Mucosa of descending colon (tissue), 3 donors: Measurements from ENCODE around the gene FCAR. TPM values are rescaled to one million over a fixed set of nuclear protein-coding genes. Genes with fewer than 3 reads are reported as not detected.
A peak's percentile ranks its signal among the peaks of the same experiment; 100 is the strongest.
"Not testable (repeated sequence)": the region's sequence is repeated elsewhere in the genome, so short reads cannot be mapped to it uniquely, and the experiment has no call there.

Source experiments
- ATAC-seq: fragments of 200-7000 bp; cut with Tn5 transposase; one replicate; pipeline ENCODE4 v1.9.1; 2020; ENCODE audit warnings: mild to moderate bottlenecking, moderate library complexity
- DNase-seq, 3 donors: peaks; one replicate each; pipeline ENCODE4 v3.0.0-alpha.2; 2020
- H3K36me3 ChIP-seq: fragments of 200-600 bp; one replicate; pipeline ENCODE4 v1.8.0; 2021; ENCODE audit warnings: low read depth, mild to moderate bottlenecking
- H3K4me1 ChIP-seq: fragments of 200-600 bp; one replicate; pipeline ENCODE4 v1.8.0; 2021; ENCODE audit warnings: low read depth, mild to moderate bottlenecking
- H3K4me3 ChIP-seq: fragments of 200-600 bp; one replicate; pipeline ENCODE4 v1.8.0; 2021; ENCODE audit warnings: mild to moderate bottlenecking
- H3K9me3 ChIP-seq: fragments of 200-600 bp; one replicate; pipeline ENCODE4 v1.8.0; 2021; ENCODE audit warnings: mild to moderate bottlenecking
- intact Hi-C, 2 donors: fragments of 100-400 bp; cut with DNase I in 1 of 2; cut with micrococcal nuclease in 1 of 2; formaldehyde crosslinking; loops; one replicate each; pipeline versions ENCODE4 v1.11.0 to v1.11.1; 2022; cut with DNase I, micrococcal nuclease
- total RNA-seq, 3 donors: library from RNA; stranded (reverse); fragmentation: NEBNext Ultra II Directional in 2 of 3; extraction: Animal tissue kit (Norgen Biotek cat#: 25700) in 2 of 3; gene quantifications; one replicate each; pipeline versions ENCODE4 v1.2.1 to v1.2.4, GENCODE V29; 2021 to 2023
- TF ChIP-seq, protein P1 (sequence below): fragments of 200-600 bp; IDR thresholded peaks from one replicate; pipeline ENCODE4 v1.8.0; 2022; ENCODE audit warnings: antibody characterized with exemption, mild to moderate bottlenecking
- donor health status: DM: no; HTN: no; CAD: no; lungs with moderate emphysema.
- donor health status: DM: no; HTN: no; CAD: no.
- donor health status: DM: no; HTN: yes; CAD: no.

FCAR gene
- total RNA-seq, 3 donors from 2014 or later = 0.76 to 1.2 TPM; not detected in 1

DNA sequence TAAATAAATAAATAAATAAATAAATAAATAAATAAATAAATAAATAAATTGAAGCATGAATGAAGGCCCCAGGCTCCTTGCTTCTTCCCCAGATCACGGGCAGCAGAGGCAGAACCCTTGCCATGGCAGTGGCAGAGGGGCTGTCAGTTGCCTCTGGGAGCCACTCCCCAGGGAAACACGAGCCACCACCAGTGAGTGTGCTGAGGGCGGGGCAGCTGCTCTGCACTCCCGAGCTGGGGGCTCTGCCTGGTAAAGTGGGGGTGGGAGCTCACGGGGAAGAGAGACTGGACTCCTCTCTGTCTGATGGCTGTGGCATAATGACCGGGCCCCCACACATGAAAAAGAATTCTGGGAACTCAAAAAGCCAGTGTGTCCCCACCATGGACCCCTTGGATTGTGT lies 7.8 kb downstream of the FCAR start:
- no peaks in the 10 kb centered on the region for H3K4me1 ChIP-seq
- no peaks in the 10 kb centered on the region for H3K36me3 ChIP-seq
- ATAC-seq = no peak
- H3K4me3 ChIP-seq = no peak overlapping the region
- H3K9me3 ChIP-seq = no peaks in the 10 kb centered on the region
- TF ChIP-seq, protein P1, sequence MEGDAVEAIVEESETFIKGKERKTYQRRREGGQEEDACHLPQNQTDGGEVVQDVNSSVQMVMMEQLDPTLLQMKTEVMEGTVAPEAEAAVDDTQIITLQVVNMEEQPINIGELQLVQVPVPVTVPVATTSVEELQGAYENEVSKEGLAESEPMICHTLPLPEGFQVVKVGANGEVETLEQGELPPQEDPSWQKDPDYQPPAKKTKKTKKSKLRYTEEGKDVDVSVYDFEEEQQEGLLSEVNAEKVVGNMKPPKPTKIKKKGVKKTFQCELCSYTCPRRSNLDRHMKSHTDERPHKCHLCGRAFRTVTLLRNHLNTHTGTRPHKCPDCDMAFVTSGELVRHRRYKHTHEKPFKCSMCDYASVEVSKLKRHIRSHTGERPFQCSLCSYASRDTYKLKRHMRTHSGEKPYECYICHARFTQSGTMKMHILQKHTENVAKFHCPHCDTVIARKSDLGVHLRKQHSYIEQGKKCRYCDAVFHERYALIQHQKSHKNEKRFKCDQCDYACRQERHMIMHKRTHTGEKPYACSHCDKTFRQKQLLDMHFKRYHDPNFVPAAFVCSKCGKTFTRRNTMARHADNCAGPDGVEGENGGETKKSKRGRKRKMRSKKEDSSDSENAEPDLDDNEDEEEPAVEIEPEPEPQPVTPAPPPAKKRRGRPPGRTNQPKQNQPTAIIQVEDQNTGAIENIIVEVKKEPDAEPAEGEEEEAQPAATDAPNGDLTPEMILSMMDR = no peak
- DNase-seq = no peak
- intact Hi-C loops = no loop called here

DNA sequence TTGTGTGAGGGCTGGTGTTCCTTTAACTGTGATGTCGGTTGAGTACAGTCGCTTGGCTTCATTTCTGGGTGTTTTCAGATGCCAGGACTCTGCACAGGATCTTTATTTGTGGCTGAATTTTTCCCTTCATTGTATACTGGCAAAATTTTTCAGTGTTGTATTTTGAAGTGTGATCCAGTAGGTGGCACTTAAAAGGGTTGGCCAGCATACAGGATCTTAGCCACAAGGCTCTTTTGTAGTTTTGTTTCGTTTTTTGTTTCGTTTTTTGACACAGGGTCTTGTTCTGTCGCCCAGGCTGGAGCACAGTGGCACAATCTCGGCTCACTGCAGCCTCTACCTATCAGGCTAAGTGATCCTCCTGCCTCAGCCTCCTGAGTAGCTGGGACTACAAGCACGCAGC lies 8.7 kb downstream of the FCAR start:
- no peak overlapping the region for H3K4me3 ChIP-seq
- H3K9me3 ChIP-seq = no peaks in the 10 kb centered on the region
- ATAC-seq (no peak), DNase-seq (no peak)
- H3K36me3 ChIP-seq = no peaks in the 10 kb centered on the region
- no peaks in the 10 kb centered on the region for H3K4me1 ChIP-seq
- intact Hi-C loops = no loop called here
- TF ChIP-seq, protein P1 = no peak

DNA sequence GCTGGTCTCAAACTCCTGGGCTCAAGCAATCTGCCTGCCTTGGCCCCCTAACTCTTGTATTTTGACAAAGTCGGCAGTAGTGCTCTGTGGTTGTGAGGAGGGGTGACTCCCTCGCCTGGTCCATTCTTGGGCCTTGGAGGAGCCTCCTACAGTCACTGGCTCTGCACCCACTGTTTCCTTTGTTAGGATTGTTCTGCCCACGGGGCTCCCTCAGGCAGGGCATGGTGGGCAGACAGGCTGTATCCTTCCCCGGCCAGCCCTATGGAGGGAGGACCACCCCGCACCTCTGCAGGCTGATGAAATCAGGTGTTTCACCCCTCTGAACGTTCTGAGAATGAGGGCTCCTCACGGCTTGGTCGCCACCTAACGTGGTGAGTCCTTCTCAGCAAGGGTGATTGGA lies 9.2 kb downstream of the FCAR start:
- Histone ChIP-seq H3K9me3 (no peaks in the 10 kb centered on the region), H3K4me3 (no peak overlapping the region), H3K4me1 (no peaks in the 10 kb centered on the region), H3K36me3 (no peaks in the 10 kb centered on the region)
- ATAC-seq (no peak), DNase-seq (no peak)
- intact Hi-C loops = no loop called here
- TF ChIP-seq, protein P1 = no peak

DNA sequence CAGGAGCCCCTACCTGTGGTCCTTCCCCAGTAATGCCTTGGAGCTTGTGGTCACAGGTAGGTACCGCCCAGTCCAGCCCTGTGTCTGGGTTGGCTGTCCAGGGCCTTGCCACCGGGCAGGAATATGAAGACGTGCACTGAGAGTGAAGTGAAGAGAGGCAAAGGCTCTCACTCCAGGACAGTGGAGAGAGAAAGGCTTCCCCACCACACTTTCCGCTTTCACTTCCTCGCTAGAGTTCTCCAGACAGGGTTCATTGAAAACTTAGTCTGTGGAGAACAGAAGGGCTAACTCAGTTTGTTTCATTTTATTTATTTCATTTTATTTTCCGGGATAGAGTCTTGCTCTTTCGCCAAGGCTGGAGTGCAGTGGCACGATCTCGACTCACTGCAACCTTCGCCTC lies 14.2 kb downstream of the FCAR start:
- ATAC-seq = no peak
- DNase-seq = peak in 1 of 3 donors; percentile 3
- intact Hi-C loops = no loop called here
- TF ChIP-seq, protein P1 = no peak
- H3K9me3 ChIP-seq = no peaks in the 10 kb centered on the region
- no peaks in the 10 kb centered on the region for H3K4me1 ChIP-seq
- no peak overlapping the region for H3K4me3 ChIP-seq
- no peaks in the 10 kb centered on the region for H3K36me3 ChIP-seq

DNA sequence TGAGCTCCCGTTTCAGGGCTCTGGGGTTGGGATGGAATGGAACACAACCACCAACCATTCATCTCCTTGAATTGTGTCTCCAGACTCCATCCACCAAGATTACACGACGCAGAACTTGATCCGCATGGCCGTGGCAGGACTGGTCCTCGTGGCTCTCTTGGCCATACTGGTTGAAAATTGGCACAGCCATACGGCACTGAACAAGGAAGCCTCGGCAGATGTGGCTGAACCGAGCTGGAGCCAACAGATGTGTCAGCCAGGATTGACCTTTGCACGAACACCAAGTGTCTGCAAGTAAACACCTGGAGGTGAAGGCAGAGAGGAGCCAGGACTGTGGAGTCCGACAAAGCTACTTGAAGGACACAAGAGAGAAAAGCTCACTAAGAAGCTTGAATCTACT lies 15.5 kb downstream of the FCAR start:
- intact Hi-C loops = no loop called here
- DNase-seq = no peak
- H3K4me3 ChIP-seq = no peak overlapping the region
- H3K36me3 ChIP-seq = no peaks in the 10 kb centered on the region
- TF ChIP-seq, protein P1 = no peak
- H3K9me3 ChIP-seq = no peaks in the 10 kb centered on the region
- H3K4me1 ChIP-seq = no peaks in the 10 kb centered on the region
- no peak for ATAC-seq

DNA sequence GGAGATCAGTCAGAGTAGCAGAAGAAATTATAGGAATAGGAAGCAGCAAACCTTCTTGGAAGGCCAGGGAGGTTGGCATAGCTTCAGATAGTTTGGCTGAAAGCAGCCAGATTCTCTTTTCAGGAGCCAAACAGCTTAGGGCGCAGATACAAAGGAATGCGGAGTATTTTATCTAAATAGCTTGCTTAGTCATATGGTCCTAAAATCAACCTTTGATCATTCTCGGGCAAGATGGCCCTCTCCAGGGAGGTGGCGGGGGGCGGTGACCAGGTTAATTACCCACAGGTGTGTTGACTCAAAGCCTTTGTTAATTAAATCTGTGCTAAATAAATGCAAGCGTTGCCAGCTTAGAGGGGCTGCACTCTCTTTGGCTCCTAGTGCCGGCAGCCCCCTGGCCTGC lies 19.4 kb downstream of the FCAR start:
- Histone ChIP-seq H3K4me3 (no peak overlapping the region), H3K36me3 (no peaks in the 10 kb centered on the region), H3K4me1 (no peaks in the 10 kb centered on the region), H3K9me3 (no peaks in the 10 kb centered on the region)
- DNase-seq = no peak
- intact Hi-C loops = no loop called here
- ATAC-seq = no peak
- TF ChIP-seq, protein P1 = no peak

DNA sequence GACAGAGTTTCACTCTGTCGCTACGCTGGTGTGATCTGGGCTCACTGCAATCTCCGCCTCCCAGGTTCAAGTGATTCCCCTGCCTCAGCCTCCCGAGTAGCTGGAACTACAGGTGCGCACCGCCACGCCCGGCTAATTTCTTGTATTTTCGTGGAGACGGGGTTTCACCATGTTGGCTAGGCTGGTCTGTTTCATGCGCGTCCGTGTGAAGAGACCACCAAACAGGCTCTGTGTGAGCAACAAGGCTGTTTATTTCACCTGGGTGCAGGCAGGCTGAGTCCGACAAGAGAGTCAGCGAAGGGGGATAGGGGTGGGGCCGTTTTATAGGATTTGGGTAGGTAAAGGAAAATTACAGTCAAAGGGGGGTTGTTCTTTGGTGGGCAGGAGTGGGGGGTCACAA lies 20.1 kb downstream of the FCAR start:
- H3K4me1 ChIP-seq, DNase-seq, H3K4me3 ChIP-seq, ATAC-seq, H3K36me3 ChIP-seq, H3K9me3 ChIP-seq, intact Hi-C loops: not testable (repeated sequence)
